Measurements from ENCODE around the gene CEP97. TPM values are rescaled to one million over a fixed set of nuclear protein-coding genes. Genes with fewer than 3 reads are reported as not detected.

Gene CEP97
- total RNA-seq, 1 donor from 2014 or later = 7.9 TPM

DNA sequence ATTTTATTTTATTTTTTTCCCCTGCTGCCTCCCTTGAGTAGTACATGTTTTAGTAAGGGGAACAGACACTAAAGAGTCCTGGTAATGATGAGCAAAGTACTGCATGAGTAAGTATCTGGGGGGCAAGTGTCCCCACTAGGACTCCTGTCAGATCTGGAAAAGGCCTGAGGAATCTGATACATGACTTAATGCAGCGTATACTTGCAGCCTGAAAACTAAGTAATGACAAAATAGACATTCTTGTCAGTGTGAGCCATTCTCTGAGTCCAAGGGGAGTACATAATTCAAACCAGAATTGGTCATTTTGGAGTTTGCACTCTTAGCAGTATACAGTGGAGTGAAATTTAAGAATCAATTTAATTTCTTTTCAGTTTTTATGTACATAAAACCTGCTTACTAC lies 82.1 kb downstream of the CEP97 start:
- Mint-ChIP-seq H3K9me3 (no peaks in the 10 kb centered on the region), H3K27me3 (no peaks in the 10 kb centered on the region), H3K4me1 (peaks cover 28% of the 10 kb centered on the region), H3K36me3 (ENCODE audit: low read depth) (peaks cover 32% of the 10 kb centered on the region), H3K4me3 (no peak overlapping the region), H3K27ac (no peak overlapping the region)
- intact Hi-C loops (cut with micrococcal nuclease) = no loop called here
- ATAC-seq (ENCODE audit: low read depth) (no peak), DNase-seq (no peak)
- TF ChIP-seq, protein P1, sequence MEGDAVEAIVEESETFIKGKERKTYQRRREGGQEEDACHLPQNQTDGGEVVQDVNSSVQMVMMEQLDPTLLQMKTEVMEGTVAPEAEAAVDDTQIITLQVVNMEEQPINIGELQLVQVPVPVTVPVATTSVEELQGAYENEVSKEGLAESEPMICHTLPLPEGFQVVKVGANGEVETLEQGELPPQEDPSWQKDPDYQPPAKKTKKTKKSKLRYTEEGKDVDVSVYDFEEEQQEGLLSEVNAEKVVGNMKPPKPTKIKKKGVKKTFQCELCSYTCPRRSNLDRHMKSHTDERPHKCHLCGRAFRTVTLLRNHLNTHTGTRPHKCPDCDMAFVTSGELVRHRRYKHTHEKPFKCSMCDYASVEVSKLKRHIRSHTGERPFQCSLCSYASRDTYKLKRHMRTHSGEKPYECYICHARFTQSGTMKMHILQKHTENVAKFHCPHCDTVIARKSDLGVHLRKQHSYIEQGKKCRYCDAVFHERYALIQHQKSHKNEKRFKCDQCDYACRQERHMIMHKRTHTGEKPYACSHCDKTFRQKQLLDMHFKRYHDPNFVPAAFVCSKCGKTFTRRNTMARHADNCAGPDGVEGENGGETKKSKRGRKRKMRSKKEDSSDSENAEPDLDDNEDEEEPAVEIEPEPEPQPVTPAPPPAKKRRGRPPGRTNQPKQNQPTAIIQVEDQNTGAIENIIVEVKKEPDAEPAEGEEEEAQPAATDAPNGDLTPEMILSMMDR (IDR thresholded peaks at IDR 0.05) = no peak
- CTCF ChIA-PET = interaction anchor here (0.7 to 17.3 kb wide), 4 partner anchors 7 to 419 kb away, joined by 3 to 847 read pairs (median 6); no protein-coding TSS in a partner anchor
- POLR2A ChIA-PET = interaction anchor here (0.5 kb wide), 1 partner anchor 424 kb away, joined by 3 read pairs; no protein-coding TSS in a partner anchor

DNA sequence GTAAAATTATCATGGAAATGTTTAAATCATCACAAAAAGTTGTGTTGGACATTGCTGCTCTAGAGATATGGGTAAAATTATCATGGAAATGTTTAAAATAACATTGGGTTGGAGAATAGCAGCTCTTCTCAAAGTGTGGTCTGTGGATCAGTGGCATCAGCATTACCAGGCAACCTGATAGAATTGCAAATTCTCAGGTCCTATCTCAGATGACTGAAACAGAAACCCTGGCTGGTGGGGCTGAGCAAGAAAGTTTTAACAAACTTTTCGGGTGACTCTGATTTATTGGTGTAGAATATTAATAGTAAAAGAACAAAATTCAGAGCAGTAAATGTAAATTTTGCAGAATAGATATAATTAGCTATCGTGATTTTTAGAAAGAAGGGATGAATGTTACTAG lies 83.5 kb downstream of the CEP97 start:
- TF ChIP-seq, protein P1 (IDR thresholded peaks at IDR 0.05) = no peak
- Mint-ChIP-seq H3K27me3 (no peaks in the 10 kb centered on the region), H3K4me3 (no peak overlapping the region), H3K36me3 (ENCODE audit: low read depth) (peaks cover 25% of the 10 kb centered on the region), H3K9me3 (no peaks in the 10 kb centered on the region), H3K27ac (no peak overlapping the region), H3K4me1 (peaks cover 31% of the 10 kb centered on the region)
- ChIA-PET POLR2A (interaction anchor here (0.8 to 1.3 kb wide), 4 partner anchors 41 to 418 kb away, joined by 3 to 6 read pairs (median 4); partner anchors contain the start of gene NFKBIZ), CTCF (interaction anchor here (1.2 to 17.3 kb wide), 4 partner anchors 418 to 731 kb away, joined by 4 to 847 read pairs (median 7); no protein-coding TSS in a partner anchor)
- DNase-seq (no peak), ATAC-seq (ENCODE audit: low read depth) (no peak)
- intact Hi-C loops (cut with micrococcal nuclease) = no loop called here

- Mint-ChIP-seq H3K36me3 (ENCODE audit: low read depth) (peaks cover 12% of the 10 kb centered on the region), H3K4me3 (no peak overlapping the region), H3K27me3 (no peaks in the 10 kb centered on the region), H3K4me1 (peaks cover 37% of the 10 kb centered on the region), H3K27ac (no peak overlapping the region), H3K9me3 (no peaks in the 10 kb centered on the region)
- DNase-seq (no peak), ATAC-seq (ENCODE audit: low read depth) (peak; percentile 82)
- TF ChIP-seq, protein P1 (IDR thresholded peaks at IDR 0.05) = peak; percentile 59
- ChIA-PET POLR2A (interaction anchor here (0.6 to 2.4 kb wide), 7 partner anchors 9 to 725 kb away, joined by 3 to 23 read pairs (median 3); no protein-coding TSS in a partner anchor), CTCF (interaction anchor here (0.5 to 17.3 kb wide), 15 partner anchors 8 to 730 kb away, joined by 3 to 847 read pairs (median 4); partner anchors contain the start of gene NFKBIZ)
- intact Hi-C loops (cut with micrococcal nuclease) = loop anchor here (1.0 to 5.0 kb wide), 4 partner anchors 128 to 864 kb away; no protein-coding TSS in a partner anchor
Measured at GRCh38 chr3:101809178-101810021, 85.0 kb downstream of the CEP97 start.

DNA sequence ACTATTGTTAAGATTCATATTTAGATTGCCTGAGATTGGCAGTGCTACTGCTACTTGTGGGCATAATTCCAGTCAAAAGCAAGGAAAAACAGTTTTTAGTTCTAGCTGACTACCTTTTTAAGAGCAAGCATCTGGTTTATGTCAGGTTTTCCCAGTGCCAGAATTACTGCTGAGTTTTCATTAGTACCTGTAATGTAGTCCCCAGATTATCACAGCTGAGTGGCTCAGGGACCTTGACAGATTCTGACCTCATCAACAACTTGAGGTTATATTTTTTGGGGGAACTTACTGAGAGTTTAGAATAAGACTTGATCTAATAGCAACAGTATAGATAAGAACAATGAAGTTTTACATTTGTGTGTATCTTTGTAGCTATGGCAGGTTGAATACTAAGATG lies 85.6 kb downstream of the CEP97 start:
- ChIA-PET CTCF (interaction anchor here (0.8 to 17.3 kb wide), 11 partner anchors 9 to 729 kb away, joined by 3 to 847 read pairs (median 4); no protein-coding TSS in a partner anchor), POLR2A (interaction anchor here (0.6 to 2.4 kb wide), 6 partner anchors 18 to 725 kb away, joined by 3 to 23 read pairs (median 4); no protein-coding TSS in a partner anchor)
- no peaks in the 10 kb centered on the region for H3K27me3 Mint-ChIP-seq
- TF ChIP-seq, protein P1 (IDR thresholded peaks at IDR 0.05) = no peak
- intact Hi-C loops (cut with micrococcal nuclease) = loop anchor here (5.0 kb wide), 1 partner anchor 127 kb away; no protein-coding TSS in a partner anchor
- DNase-seq = no peak
- no peaks in the 10 kb centered on the region for H3K9me3 Mint-ChIP-seq
- no peak for ATAC-seq (ENCODE audit: low read depth)
- H3K36me3 Mint-ChIP-seq (ENCODE audit: low read depth) = peaks cover 11% of the 10 kb centered on the region
- H3K27ac Mint-ChIP-seq = no peak overlapping the region
- peaks cover 44% of the 10 kb centered on the region for H3K4me1 Mint-ChIP-seq
- no peak overlapping the region for H3K4me3 Mint-ChIP-seq
